Transverse colon (tissue), 4 donors: Measurements from ENCODE around the gene SUSD6. TPM values are rescaled to one million over a fixed set of nuclear protein-coding genes. Genes with fewer than 3 reads are reported as not detected.

Source experiments
- DNase-seq: peaks from one replicate; pipeline ENCODE4 v3.0.0-alpha.2; 2019
- H3K27ac ChIP-seq, 4 donors: fragments of 200-600 bp; sonication (generic); 2 replicates each; pipeline ENCODE4 v1.5.1; 2016 to 2018; ENCODE audit warnings: inconsistent platforms in 4 of 4
- H3K27me3 ChIP-seq: fragments of 200-600 bp; sonication (generic); 2 replicates; pipeline ENCODE4 v1.5.1; 2017; ENCODE audit warnings: inconsistent platforms
- H3K36me3 ChIP-seq, 4 donors: fragments of 200-600 bp; sonication (generic); 2 replicates each; pipeline ENCODE4 v1.5.1; 2017 to 2019; ENCODE audit warnings: inconsistent platforms in 4 of 4
- H3K4me1 ChIP-seq, 4 donors: fragments of 200-600 bp; sonication (generic); 2 replicates each; pipeline ENCODE4 v1.5.1; 2017 to 2020; ENCODE audit warnings: inconsistent platforms in 4 of 4
- H3K4me3 ChIP-seq, 4 donors: fragments of 200-600 bp; sonication (generic); 1 replicate in 1 of 4; 2 replicates in 3 of 4; pipeline versions ENCODE4 v1.5.1 to v1.6.1; 2017 to 2019; ENCODE audit warnings: inconsistent platforms in 4 of 4
- H3K9me3 ChIP-seq, 2 donors: fragments of 200-600 bp; sonication (generic); 2 replicates each; pipeline ENCODE4 v1.5.1; 2017 to 2019; ENCODE audit warnings: inconsistent platforms in 2 of 2
- CTCF ChIP-seq, 5 experiments: fragments of 200-600 bp in 3 of 5; fragments of 450-650 bp in 2 of 5; sonication (generic) in 3 of 5; IDR thresholded peaks; 1 replicate in 2 of 5; 2 replicates in 3 of 5; pipeline ENCODE4 v1.5.1; 2016 to 2017; ENCODE audit warnings: antibody characterized with exemption in 5 of 5, inconsistent platforms in 3 of 5, mild to moderate bottlenecking in 2 of 5, moderate library complexity in 1 of 5
- EP300 ChIP-seq: sonication (generic); formaldehyde crosslinking; IDR thresholded peaks from one replicate; pipeline ENCODE4 v1.6.1; 2017; ENCODE audit warnings: antibody characterized with exemption, low read depth
- POLR2A ChIP-seq: fragments of 450-650 bp; IDR thresholded peaks from one replicate; pipeline ENCODE4 v1.6.1; 2016; ENCODE audit warnings: antibody characterized with exemption, mild to moderate bottlenecking, moderate library complexity
- POLR2AphosphoS5 ChIP-seq, 3 donors: sonication (generic); formaldehyde crosslinking; IDR thresholded peaks; one replicate each; pipeline ENCODE4 v1.6.1; 2016; ENCODE audit warnings: antibody characterized with exemption in 3 of 3
- WGBS, 2 donors: methylation state at CpG; one replicate each; pipeline ENCODE4 v1.1.5; 2018; ENCODE audit warnings: low coverage in 1 of 2; 5-methylcytosine and 5-hydroxymethylcytosine counted together
- in situ Hi-C, 4 donors: fragments of 200-750 bp; cut with MboI; loops; one replicate each; pipeline versions ENCODE4 v1.15.0 to v1.15.1; 2017; ENCODE audit warnings: low sequenced_read_pairs in 3 of 4, low pct_ligation_motif_present in 1 of 4, low pct_unique_long_range_greater_than_20kb in 1 of 4
- intact Hi-C: fragments of 100-400 bp; cut with DNase I; formaldehyde crosslinking; loops from one replicate; pipeline ENCODE4 v1.15.1; 2023; ENCODE audit warnings: low total_unique reads
- total RNA-seq, 4 donors: library from RNA; depleted of rRNA; stranded (reverse); fragments of >200 nt; gene quantifications; one replicate each; pipeline ENCODE4 v1.1.0, GENCODE V29; 2016

Gene SUSD6
- total RNA-seq, 4 donors from 2014 or later = 29.1 to 159 (median 95.0) TPM

GRCh38 chr14:69615121-69615495, 3.7 kb downstream of the SUSD6 start:
- Histone ChIP-seq H3K4me3 (peak overlapping the region in 1 of 4 donors; percentile 27), H3K27me3 (no peaks in the 10 kb centered on the region), H3K36me3 (no peaks in the 10 kb centered on the region), H3K9me3 (no peaks in the 10 kb centered on the region), H3K4me1 (peaks cover 46 to 83% (median 75%) of the 10 kb centered on the region in 4 donors), H3K27ac (peak overlapping the region; percentile 97 to 99 (median 99))
- WGBS, 2 donors = 56 to 73% methylated on average over 5 of the region's 5 CpGs
- no peak for TF ChIP-seq EP300
- TF ChIP-seq CTCF (IDR thresholded peaks at IDR 0.05) = no peak
- TF ChIP-seq POLR2A = no peak
- TF ChIP-seq POLR2AphosphoS5 (IDR thresholded peaks at IDR 0.05) = no peak
- intact Hi-C loops (no loop called here), in situ Hi-C loops (no loop called here)
- no peak for DNase-seq

- Histone ChIP-seq H3K4me3 (peak overlapping the region in 2 of 4 donors; percentile 9 to 27), H3K9me3 (no peaks in the 10 kb centered on the region), H3K4me1 (peaks cover 46 to 83% (median 72%) of the 10 kb centered on the region in 4 donors), H3K27ac (peak overlapping the region; percentile 97 to 99 (median 99)), H3K36me3 (no peaks in the 10 kb centered on the region), H3K27me3 (no peaks in the 10 kb centered on the region)
- TF ChIP-seq POLR2AphosphoS5 (IDR thresholded peaks at IDR 0.05) (peak in 2 of 3 donors; percentile 61 to 62), EP300 (no peak), CTCF (IDR thresholded peaks at IDR 0.05) (peak in 1 of 5 experiments; percentile 35), POLR2A (peak; percentile 33)
- intact Hi-C loops = no loop called here
- WGBS, 2 donors = 16 to 25% methylated on average over 8 to 9 of the region's 9 CpGs
- in situ Hi-C loops = no loop called here
- DNase-seq = peak; percentile 75
Measured at GRCh38 chr14:69615496-69616407, 4.4 kb downstream of the SUSD6 start.

GRCh38 chr14:69616408-69616773, 5.0 kb downstream of the SUSD6 start:
- Histone ChIP-seq H3K36me3 (no peaks in the 10 kb centered on the region), H3K4me1 (peaks cover 46 to 86% (median 73%) of the 10 kb centered on the region in 4 donors), H3K27me3 (no peaks in the 10 kb centered on the region), H3K9me3 (no peaks in the 10 kb centered on the region), H3K27ac (peak overlapping the region; percentile 97 to 99 (median 99)), H3K4me3 (peak overlapping the region in 1 of 4 donors; percentile 27)
- in situ Hi-C loops (no loop called here), intact Hi-C loops (no loop called here)
- WGBS, 2 donors = 14 to 29% methylated on average over 1 of the region's 1 CpG
- no peak for TF ChIP-seq POLR2AphosphoS5 (IDR thresholded peaks at IDR 0.05)
- TF ChIP-seq POLR2A = no peak
- no peak for TF ChIP-seq CTCF (IDR thresholded peaks at IDR 0.05)
- TF ChIP-seq EP300 = no peak
- no peak for DNase-seq

- no peak for DNase-seq
- Histone ChIP-seq H3K9me3 (no peaks in the 10 kb centered on the region), H3K27me3 (no peaks in the 10 kb centered on the region), H3K4me3 (no peak overlapping the region), H3K36me3 (no peaks in the 10 kb centered on the region), H3K4me1 (peaks cover 46 to 98% (median 72%) of the 10 kb centered on the region in 4 donors), H3K27ac (peak overlapping the region; percentile 97 to 99 (median 99))
- in situ Hi-C loops (no loop called here), intact Hi-C loops (no loop called here)
- WGBS, 2 donors = 58% methylated on average over 1 of the region's 1 CpG; no CpG with 5 or more reads in 1 of the 2 donors
- TF ChIP-seq POLR2AphosphoS5 (IDR thresholded peaks at IDR 0.05) (no peak), CTCF (IDR thresholded peaks at IDR 0.05) (no peak), POLR2A (no peak), EP300 (no peak)
Measured at GRCh38 chr14:69617796-69618195, 6.4 kb downstream of the SUSD6 start.
